Measurements from ENCODE around the gene ZBTB20. TPM values are rescaled to one million over a fixed set of nuclear protein-coding genes. Genes with fewer than 3 reads are reported as not detected.

Gene ZBTB20
- total RNA-seq, 2 donors from 2014 or later: 111 to 189 TPM

DNA sequence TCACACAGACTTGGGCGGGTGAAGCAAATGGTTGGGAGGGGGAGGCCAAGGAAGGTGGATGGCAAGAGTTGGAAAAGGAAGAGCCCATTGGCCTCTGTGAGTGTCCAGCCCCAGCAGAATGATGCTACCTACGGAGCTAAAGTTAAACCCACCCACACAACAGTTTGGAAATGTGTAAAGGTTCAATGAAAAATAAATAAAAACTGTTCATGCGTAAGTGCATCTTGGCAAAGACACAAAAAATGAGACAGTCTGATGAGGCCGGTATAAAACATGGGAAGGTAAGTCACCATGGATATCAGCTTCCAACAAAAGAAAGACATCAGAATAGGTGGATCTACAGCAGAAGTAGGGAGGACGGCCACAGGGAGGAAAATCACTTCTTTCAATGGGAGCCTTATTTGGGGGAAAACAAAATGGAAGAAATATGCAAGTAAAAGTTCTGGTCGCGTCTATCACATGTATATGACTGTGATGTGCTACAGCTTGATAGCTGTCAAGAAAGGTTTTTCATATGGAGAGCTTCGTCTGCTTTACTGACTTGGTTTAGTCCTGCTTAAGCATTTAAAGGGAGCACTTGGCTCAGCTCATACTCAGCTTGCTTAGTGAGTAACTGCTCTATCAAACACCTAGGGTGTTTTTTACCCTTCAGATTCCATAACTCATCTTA is 770.4 kb downstream of the ZBTB20 start:
- H3K27me3 ChIP-seq (replicated peaks; ENCODE audit: insufficient read depth): no peaks in the 10 kb centered on the region
- H3K27ac ChIP-seq: no peak overlapping the region
- H3K9me3 ChIP-seq: no peaks in the 10 kb centered on the region
- DNase-seq (ENCODE audit: low spot score): no peak
- no peaks in the 10 kb centered on the region for H3K4me1 ChIP-seq (replicated peaks)
- intact Hi-C loops (cut with DNase I): no loop called here
- H3K4me3 ChIP-seq: no peak overlapping the region
- TF ChIP-seq POLR2AphosphoS5 (IDR thresholded peaks at IDR 0.05): no peak
- TF ChIP-seq, protein P1, sequence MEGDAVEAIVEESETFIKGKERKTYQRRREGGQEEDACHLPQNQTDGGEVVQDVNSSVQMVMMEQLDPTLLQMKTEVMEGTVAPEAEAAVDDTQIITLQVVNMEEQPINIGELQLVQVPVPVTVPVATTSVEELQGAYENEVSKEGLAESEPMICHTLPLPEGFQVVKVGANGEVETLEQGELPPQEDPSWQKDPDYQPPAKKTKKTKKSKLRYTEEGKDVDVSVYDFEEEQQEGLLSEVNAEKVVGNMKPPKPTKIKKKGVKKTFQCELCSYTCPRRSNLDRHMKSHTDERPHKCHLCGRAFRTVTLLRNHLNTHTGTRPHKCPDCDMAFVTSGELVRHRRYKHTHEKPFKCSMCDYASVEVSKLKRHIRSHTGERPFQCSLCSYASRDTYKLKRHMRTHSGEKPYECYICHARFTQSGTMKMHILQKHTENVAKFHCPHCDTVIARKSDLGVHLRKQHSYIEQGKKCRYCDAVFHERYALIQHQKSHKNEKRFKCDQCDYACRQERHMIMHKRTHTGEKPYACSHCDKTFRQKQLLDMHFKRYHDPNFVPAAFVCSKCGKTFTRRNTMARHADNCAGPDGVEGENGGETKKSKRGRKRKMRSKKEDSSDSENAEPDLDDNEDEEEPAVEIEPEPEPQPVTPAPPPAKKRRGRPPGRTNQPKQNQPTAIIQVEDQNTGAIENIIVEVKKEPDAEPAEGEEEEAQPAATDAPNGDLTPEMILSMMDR (IDR thresholded peaks at IDR 0.05): no peak
- no peak for TF ChIP-seq POLR2A (IDR thresholded peaks at IDR 0.05)
- H3K36me3 ChIP-seq: no peaks in the 10 kb centered on the region
- 66% methylated on average over 8 of the region's 8 CpGs for WGBS

DNA sequence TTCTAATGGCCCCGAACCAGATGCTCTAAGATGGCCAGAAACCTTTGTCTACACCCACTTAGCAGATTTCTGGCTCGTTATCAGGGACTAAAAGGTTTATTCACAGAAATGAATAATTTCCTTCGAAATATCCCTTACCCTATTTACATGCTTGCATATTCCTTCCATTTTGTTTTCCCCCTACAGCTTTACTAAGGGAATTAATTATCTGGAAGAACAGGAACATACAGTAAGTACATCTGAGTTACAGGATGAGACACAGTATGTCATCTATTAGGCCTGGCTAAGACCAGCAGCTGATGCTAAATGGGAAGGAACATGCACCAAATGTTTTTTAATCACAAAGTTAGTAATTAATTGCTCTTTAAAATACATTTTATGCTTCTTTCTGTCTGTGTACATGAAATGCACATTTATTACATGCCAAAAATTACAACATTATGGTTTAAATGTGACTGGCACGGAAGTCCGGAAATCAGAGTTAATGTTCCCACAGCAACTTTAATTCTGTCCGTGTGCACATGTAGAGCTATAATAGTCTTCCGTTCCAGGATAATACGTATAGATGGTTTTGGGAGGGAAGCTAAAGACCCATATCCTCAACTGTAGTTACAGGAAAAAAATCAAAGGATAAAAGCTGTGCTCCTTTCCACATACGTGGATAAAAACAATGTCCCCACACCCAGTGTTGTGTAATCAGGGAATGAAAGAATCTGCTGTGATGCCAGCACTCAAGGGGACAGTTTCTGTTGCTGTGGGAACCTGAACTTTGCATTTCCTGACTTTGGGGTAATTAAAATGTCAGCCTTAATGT is 771.3 kb downstream of the ZBTB20 start:
- intact Hi-C loops (cut with DNase I): no loop called here
- no peaks in the 10 kb centered on the region for H3K4me1 ChIP-seq (replicated peaks)
- TF ChIP-seq, protein P1 (IDR thresholded peaks at IDR 0.05): no peak
- TF ChIP-seq POLR2A (IDR thresholded peaks at IDR 0.05) (no peak), POLR2AphosphoS5 (IDR thresholded peaks at IDR 0.05) (no peak)
- H3K9me3 ChIP-seq: no peaks in the 10 kb centered on the region
- H3K4me3 ChIP-seq: no peak overlapping the region
- H3K36me3 ChIP-seq: no peaks in the 10 kb centered on the region
- no peaks in the 10 kb centered on the region for H3K27me3 ChIP-seq (replicated peaks; ENCODE audit: insufficient read depth)
- DNase-seq (ENCODE audit: low spot score): no peak
- WGBS: 51% methylated on average over 9 of the region's 9 CpGs
- H3K27ac ChIP-seq: no peak overlapping the region

DNA sequence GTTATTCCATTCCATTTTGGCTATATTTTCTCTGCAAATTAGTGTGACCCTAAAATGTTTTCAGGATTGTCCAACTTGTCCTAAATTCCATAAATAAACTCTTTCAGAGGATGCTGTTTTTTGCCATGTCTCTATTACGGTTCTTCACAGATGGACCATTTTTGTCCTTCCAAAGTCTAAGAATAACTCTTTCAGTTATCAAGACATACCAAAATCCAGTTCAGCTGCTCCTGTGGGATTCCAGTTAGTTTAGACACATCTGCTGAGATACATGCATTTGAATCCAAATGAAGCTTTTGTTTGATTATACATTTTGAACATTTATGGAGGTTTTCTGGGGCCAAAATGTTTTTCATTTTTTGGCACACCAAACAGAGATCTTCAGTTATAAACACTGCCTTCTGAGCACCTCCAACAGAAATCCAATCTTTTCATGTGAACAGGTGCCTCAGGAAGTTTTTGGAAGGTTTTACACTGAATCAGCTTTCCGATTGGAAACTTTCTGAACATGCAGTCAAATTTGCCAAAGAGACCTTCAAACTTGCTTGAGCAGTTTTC is 772.6 kb downstream of the ZBTB20 start:
- no peaks in the 10 kb centered on the region for H3K4me1 ChIP-seq (replicated peaks)
- TF ChIP-seq POLR2A (IDR thresholded peaks at IDR 0.05) (no peak), POLR2AphosphoS5 (IDR thresholded peaks at IDR 0.05) (no peak)
- WGBS: 36% methylated on average over 2 of the region's 2 CpGs
- H3K4me3 ChIP-seq: no peak overlapping the region
- intact Hi-C loops (cut with DNase I): no loop called here
- no peaks in the 10 kb centered on the region for H3K9me3 ChIP-seq
- H3K27me3 ChIP-seq (replicated peaks; ENCODE audit: insufficient read depth): no peaks in the 10 kb centered on the region
- no peak for DNase-seq (ENCODE audit: low spot score)
- H3K27ac ChIP-seq: no peak overlapping the region
- no peaks in the 10 kb centered on the region for H3K36me3 ChIP-seq

DNA sequence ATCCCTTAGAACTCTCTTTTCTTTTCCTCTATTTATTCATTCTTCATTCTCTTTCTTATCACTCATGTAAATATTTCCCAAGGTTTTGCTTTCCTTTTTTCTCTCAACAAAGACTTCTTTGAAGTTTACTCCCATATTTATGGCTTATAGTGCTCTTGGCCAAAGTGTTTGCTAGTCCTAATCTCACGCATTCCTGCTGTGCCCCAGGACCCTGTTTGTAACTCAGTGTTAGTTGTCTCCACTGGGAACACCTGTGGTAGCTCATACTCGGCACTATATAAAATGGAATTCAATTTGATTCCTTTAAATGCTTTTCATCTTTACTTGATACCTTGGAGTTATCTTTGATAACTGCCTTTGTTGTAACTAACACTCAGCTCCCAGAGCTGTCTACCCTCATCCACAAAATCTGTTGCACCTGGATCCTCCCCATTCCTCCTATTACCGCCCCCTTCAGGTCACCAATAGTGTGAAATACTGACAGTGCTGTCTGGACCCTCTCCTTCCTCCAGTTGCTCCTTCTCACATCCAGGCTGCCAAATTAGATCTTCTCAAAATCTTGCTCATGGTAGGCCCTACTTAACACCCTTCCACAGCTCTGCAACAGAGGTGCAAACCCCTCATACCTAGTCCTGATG is 776.4 kb downstream of the ZBTB20 start:
- Histone ChIP-seq H3K27me3 (replicated peaks; ENCODE audit: insufficient read depth) (no peaks in the 10 kb centered on the region), H3K4me3 (no peak overlapping the region), H3K9me3 (no peaks in the 10 kb centered on the region), H3K36me3 (no peaks in the 10 kb centered on the region), H3K4me1 (replicated peaks) (no peaks in the 10 kb centered on the region), H3K27ac (no peak overlapping the region)
- WGBS: 28% methylated on average over 3 of the region's 3 CpGs
- intact Hi-C loops (cut with DNase I): no loop called here
- no peak for DNase-seq (ENCODE audit: low spot score)
- no peak for TF ChIP-seq POLR2A (IDR thresholded peaks at IDR 0.05)
- no peak for TF ChIP-seq POLR2AphosphoS5 (IDR thresholded peaks at IDR 0.05)
- TF ChIP-seq, protein P1 (IDR thresholded peaks at IDR 0.05): no peak

DNA sequence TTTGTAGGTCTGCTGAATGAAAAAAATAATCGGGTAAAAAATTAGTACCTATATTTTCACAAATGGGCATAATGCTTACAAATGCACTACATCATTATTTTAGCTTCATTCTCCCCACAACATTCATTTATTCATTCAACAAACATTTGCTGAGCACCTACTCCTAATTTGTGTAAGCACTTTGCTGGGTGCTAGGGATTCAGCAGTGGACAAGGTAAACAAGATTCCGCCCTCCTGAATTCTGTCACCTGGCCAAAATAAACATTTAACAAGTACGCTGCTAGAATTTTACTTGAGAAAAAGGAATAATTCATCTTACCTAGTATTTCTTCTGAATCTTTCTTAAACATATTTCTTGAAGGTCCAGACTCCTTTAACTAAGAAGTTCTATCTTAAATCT is 781.2 kb downstream of the ZBTB20 start:
- no peak overlapping the region for H3K4me3 ChIP-seq
- H3K27me3 ChIP-seq (replicated peaks; ENCODE audit: insufficient read depth): no peaks in the 10 kb centered on the region
- H3K36me3 ChIP-seq: no peaks in the 10 kb centered on the region
- H3K27ac ChIP-seq: no peak overlapping the region
- intact Hi-C loops (cut with DNase I): loop anchor here (10.0 kb wide), 1 partner anchor 799 kb away; no protein-coding TSS in a partner anchor
- no peaks in the 10 kb centered on the region for H3K9me3 ChIP-seq
- TF ChIP-seq POLR2A (IDR thresholded peaks at IDR 0.05) (no peak), POLR2AphosphoS5 (IDR thresholded peaks at IDR 0.05) (no peak)
- TF ChIP-seq, protein P1 (IDR thresholded peaks at IDR 0.05): no peak
- H3K4me1 ChIP-seq (replicated peaks): no peaks in the 10 kb centered on the region
- WGBS: 43% methylated on average over 3 of the region's 3 CpGs
- DNase-seq (ENCODE audit: low spot score): no peak
